Upper lobe of right lung (tissue), 1 donor: ENCODE data around the gene AKAP17A. TPM values are rescaled to one million over a fixed set of nuclear protein-coding genes. Genes with fewer than 3 reads are reported as not detected.
"Not testable (repeated sequence)": the region's sequence is repeated elsewhere in the genome, so short reads cannot be mapped to it uniquely, and the experiment has no call there.

Source experiments
- ATAC-seq: fragments of 200-7000 bp; cut with Tn5 transposase; one replicate; pipeline ENCODE4 v1.9.1; 2020; ENCODE audit warnings: mild to moderate bottlenecking, moderate library complexity
- DNase-seq: peaks from one replicate; pipeline ENCODE4 v3.0.0-alpha.2; 2020
- H3K27ac ChIP-seq: fragments of 200-600 bp; one replicate; pipeline ENCODE4 v1.8.0; 2022
- H3K27me3 ChIP-seq: fragments of 200-600 bp; one replicate; pipeline ENCODE4 v1.8.0; 2022; ENCODE audit warnings: mild to moderate bottlenecking
- H3K36me3 ChIP-seq: fragments of 200-600 bp; one replicate; pipeline ENCODE4 v1.8.0; 2022
- H3K4me1 ChIP-seq: fragments of 200-600 bp; one replicate; pipeline ENCODE4 v1.8.0; 2022
- H3K4me3 ChIP-seq: fragments of 200-600 bp; one replicate; pipeline ENCODE4 v1.8.0; 2022; ENCODE audit warnings: mild to moderate bottlenecking
- H3K9me3 ChIP-seq: fragments of 200-600 bp; one replicate; pipeline ENCODE4 v1.8.0; 2022
- CTCF ChIP-seq: fragments of 200-600 bp; IDR thresholded peaks from one replicate; pipeline ENCODE4 v1.8.0; 2022; ENCODE audit warnings: antibody characterized with exemption
- intact Hi-C: fragments of 100-400 bp; cut with DNase I; formaldehyde crosslinking; loops from one replicate; pipeline ENCODE4 v1.11.0; 2022
- total RNA-seq: library from RNA; stranded (reverse); fragmentation: NEBNext Ultra II Directional; extraction: Animal tissue kit (Norgen Biotek cat#: 25700); gene quantifications from one replicate; pipeline ENCODE4 v1.2.1, GENCODE V29; 2021
- donor health status: DM: no; HTN: yes; CAD: no; lungs with severe emphysema.

AKAP17A gene
- total RNA-seq, 1 donor from 2014 or later = 46.3 TPM

- Histone ChIP-seq H3K4me3 (no peak overlapping the region), H3K36me3 (no peaks in the 10 kb centered on the region), H3K27ac (no peak overlapping the region), H3K4me1 (no peaks in the 10 kb centered on the region), H3K27me3 (no peaks in the 10 kb centered on the region), H3K9me3 (no peaks in the 10 kb centered on the region)
- intact Hi-C loops = no loop called here
- ATAC-seq (no peak), DNase-seq (peak; percentile 2)
- no peak for TF ChIP-seq CTCF
These were observed 26.4 kb upstream of the AKAP17A start for GRCh38 chrX:1564750-1565683.

GRCh38 chrX:1574181-1574580 is 17.2 kb upstream of the AKAP17A start:
- H3K4me3 ChIP-seq, H3K9me3 ChIP-seq, H3K4me1 ChIP-seq, ATAC-seq, H3K27me3 ChIP-seq, H3K36me3 ChIP-seq, H3K27ac ChIP-seq: not testable (repeated sequence)
- peak; percentile 33 for DNase-seq
- intact Hi-C loops = loop anchor here (10.0 kb wide), 1 partner anchor 109 kb away; no protein-coding TSS in a partner anchor

GRCh38 chrX:1576201-1576992 is 15.0 kb upstream of the AKAP17A start:
- ATAC-seq = no peak
- TF ChIP-seq CTCF = no peak
- intact Hi-C loops = loop anchor here (10.0 kb wide), 1 partner anchor 112 kb away; no protein-coding TSS in a partner anchor
- no peak overlapping the region for H3K27ac ChIP-seq
- H3K36me3 ChIP-seq = no peaks in the 10 kb centered on the region
- no peaks in the 10 kb centered on the region for H3K9me3 ChIP-seq
- H3K4me3 ChIP-seq = no peak overlapping the region
- DNase-seq = peak; percentile 23
- no peaks in the 10 kb centered on the region for H3K4me1 ChIP-seq
- H3K27me3 ChIP-seq = no peaks in the 10 kb centered on the region

GRCh38 chrX:1577845-1578244 is 13.6 kb upstream of the AKAP17A start:
- no peak for DNase-seq
- intact Hi-C loops = loop anchor here (10.0 kb wide), 1 partner anchor 113 kb away; no protein-coding TSS in a partner anchor
- no peaks in the 10 kb centered on the region for H3K9me3 ChIP-seq
- no peaks in the 10 kb centered on the region for H3K4me1 ChIP-seq
- H3K27me3 ChIP-seq = no peaks in the 10 kb centered on the region
- H3K27ac ChIP-seq = no peak overlapping the region
- no peak overlapping the region for H3K4me3 ChIP-seq
- TF ChIP-seq CTCF = no peak
- no peaks in the 10 kb centered on the region for H3K36me3 ChIP-seq
- no peak for ATAC-seq

GRCh38 chrX:1578511-1579173 is 12.8 kb upstream of the AKAP17A start:
- no peaks in the 10 kb centered on the region for H3K4me1 ChIP-seq
- H3K27me3 ChIP-seq = no peaks in the 10 kb centered on the region
- TF ChIP-seq CTCF = no peak
- intact Hi-C loops = loop anchor here (10.0 kb wide), 1 partner anchor 114 kb away; no protein-coding TSS in a partner anchor
- no peak for ATAC-seq
- H3K9me3 ChIP-seq = no peaks in the 10 kb centered on the region
- no peak for DNase-seq
- no peak overlapping the region for H3K27ac ChIP-seq
- H3K4me3 ChIP-seq = no peak overlapping the region
- H3K36me3 ChIP-seq = no peaks in the 10 kb centered on the region
